NT2/D1 (cell line): ENCODE measurements around the gene TRIL.

Experiments used
- SUZ12 ChIP-seq: IDR thresholded peaks from 2 replicates; pipeline ENCODE4 v1.6.1; 2011; ENCODE audit not compliant: insufficient read length, insufficient read depth; ENCODE audit errors: extremely low read depth
- YY1 ChIP-seq: IDR thresholded peaks from 2 replicates; pipeline ENCODE4 v1.6.1; 2011; ENCODE audit not compliant: insufficient read length, insufficient read depth
- ZNF274 ChIP-seq: IDR thresholded peaks from 2 replicates; pipeline ENCODE4 v1.6.1; 2011; ENCODE audit warnings: mild to moderate bottlenecking, low read depth, low read length

DNA sequence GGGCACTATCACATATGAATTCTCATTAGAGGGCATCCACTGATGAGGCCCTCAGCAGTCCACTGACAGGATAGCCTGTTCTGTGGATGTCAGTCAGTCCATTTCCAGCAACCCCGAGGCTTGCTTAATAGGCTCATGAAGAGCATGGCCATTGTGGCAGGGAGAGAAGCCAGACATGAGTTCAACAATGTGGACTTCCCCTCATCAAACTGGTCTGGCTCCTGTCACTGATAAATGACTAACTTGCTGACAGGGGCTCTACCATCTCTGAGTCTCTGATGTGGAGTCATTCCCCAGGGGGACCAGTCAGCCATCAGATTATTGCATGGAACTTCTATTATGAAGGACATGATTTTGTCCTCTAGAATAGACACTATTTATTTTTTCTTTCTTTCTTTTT lies 19.8 kb upstream of the TRIL start:
- TF ChIP-seq YY1: no peak
- no peak for TF ChIP-seq ZNF274
- no peak for TF ChIP-seq SUZ12
